NK-92 (cell line): ENCODE measurements around the gene MYO1C.
"Not testable (repeated sequence)": the region's sequence is repeated elsewhere in the genome, so short reads cannot be mapped to it uniquely, and the experiment has no call there.

Source experiments
- DNase-seq: peaks from one replicate; lab custom pipeline; 2025; ENCODE audit not compliant: unreplicated experiment; lab: John Stamatoyannopoulos, UW

Gene MYO1C

GRCh38 chr17:1492249-1493206, at the start of gene MYO1C:
Gene MYO1C, minus strand, starts transcription at chr17:1492686. Its CDS starts 199 bp downstream, at chr17:1492487.
- DNase-seq, result no peak

- no peak for DNase-seq
These were observed 49.0 kb upstream of the MYO1C start for GRCh38 chr17:1541367-1541904.

GRCh38 chr17:1539811-1540210, 47.3 kb upstream of the MYO1C start:
- DNase-seq, result no peak

GRCh38 chr17:1535737-1536136, 43.3 kb upstream of the MYO1C start:
- no peak for DNase-seq

GRCh38 chr17:1533661-1534325, 41.3 kb upstream of the MYO1C start:
- DNase-seq, result no peak

- no peak for DNase-seq
These were observed 40.5 kb upstream of the MYO1C start for GRCh38 chr17:1532836-1533602.

GRCh38 chr17:1529863-1530262, 37.4 kb upstream of the MYO1C start:
- DNase-seq, result no peak

- not testable (repeated sequence) for DNase-seq
These were observed 34.4 kb upstream of the MYO1C start for GRCh38 chr17:1526876-1527275.

GRCh38 chr17:1522626-1523025, 30.1 kb upstream of the MYO1C start:
- DNase-seq, result no peak

- no peak for DNase-seq
These were observed 28.7 kb upstream of the MYO1C start for GRCh38 chr17:1521086-1521640.

GRCh38 chr17:1519678-1520077, 27.2 kb upstream of the MYO1C start:
- no peak for DNase-seq

- DNase-seq, result no peak
These were observed 25.9 kb upstream of the MYO1C start for GRCh38 chr17:1518410-1518809.

GRCh38 chr17:1516388-1517161, 24.1 kb upstream of the MYO1C start, which contains the start of gene INPP5K:
Gene INPP5K, minus strand, starts transcription at chr17:1516612. Its CDS starts 113 bp downstream, at chr17:1516499.
- peak; percentile 88 for DNase-seq

GRCh38 chr17:1515640-1516387, 23.3 kb upstream of the MYO1C start:
- no peak for DNase-seq

GRCh38 chr17:1512351-1512750, 19.9 kb upstream of the MYO1C start:
- DNase-seq, result no peak

GRCh38 chr17:1511756-1512321, 19.4 kb upstream of the MYO1C start:
- no peak for DNase-seq

- no peak for DNase-seq
These were observed 18.8 kb upstream of the MYO1C start for GRCh38 chr17:1511290-1511689.

- no peak for DNase-seq
These were observed 16.9 kb upstream of the MYO1C start for GRCh38 chr17:1509290-1509881.
